GM18498 (cell line): ENCODE data around the gene FITM1.

ENCODE experiments used
- ATAC-seq: cut with Tn5 transposase; IDR thresholded peaks from one replicate; pipeline ENCODE4 v1.9.1; 2021; ENCODE audit warnings: mild to moderate bottlenecking, moderate library complexity; ENCODE audit not compliant: unreplicated experiment

The FITM1 gene

DNA sequence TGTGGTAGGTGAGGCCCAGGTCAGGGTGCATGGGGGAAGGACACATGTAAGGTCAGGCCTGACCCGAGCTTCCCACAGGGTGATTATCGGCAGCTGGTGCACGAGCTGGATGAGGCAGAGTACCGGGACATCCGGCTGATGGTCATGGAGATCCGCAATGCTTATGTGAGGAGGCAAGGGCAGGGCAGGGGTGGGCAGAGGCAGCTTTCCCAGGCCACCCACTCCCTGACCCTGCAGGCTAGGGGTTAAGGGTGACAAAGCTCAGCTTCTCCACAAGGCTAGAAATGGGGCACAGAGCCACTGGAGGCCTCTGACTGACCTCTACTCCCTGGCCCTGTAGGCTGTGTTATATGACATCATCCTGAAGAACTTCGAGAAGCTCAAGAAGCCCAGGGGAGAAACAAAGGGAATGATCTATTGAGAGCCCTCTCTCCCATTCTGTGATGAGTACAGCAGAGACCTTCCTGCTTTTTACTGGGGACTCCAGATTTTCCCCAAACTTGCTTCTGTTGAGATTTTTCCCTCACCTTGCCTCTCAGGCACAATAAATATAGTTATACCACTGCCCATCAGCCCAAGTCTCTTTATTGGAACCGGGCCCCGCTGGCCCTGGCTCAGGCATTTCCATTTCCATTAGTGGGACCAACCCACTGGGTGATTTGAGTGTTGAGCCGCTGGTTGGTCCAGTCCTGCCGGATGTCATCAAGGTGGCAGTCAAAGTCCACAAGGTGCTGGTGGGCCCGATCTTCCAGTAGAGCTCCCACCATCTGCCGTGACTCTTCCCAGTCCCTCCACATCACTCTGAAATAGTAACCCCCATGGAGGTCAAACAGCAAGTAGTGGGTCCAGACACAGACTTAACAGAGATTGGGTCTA is 8.2 kb downstream of the FITM1 start:
- no peak for ATAC-seq

DNA sequence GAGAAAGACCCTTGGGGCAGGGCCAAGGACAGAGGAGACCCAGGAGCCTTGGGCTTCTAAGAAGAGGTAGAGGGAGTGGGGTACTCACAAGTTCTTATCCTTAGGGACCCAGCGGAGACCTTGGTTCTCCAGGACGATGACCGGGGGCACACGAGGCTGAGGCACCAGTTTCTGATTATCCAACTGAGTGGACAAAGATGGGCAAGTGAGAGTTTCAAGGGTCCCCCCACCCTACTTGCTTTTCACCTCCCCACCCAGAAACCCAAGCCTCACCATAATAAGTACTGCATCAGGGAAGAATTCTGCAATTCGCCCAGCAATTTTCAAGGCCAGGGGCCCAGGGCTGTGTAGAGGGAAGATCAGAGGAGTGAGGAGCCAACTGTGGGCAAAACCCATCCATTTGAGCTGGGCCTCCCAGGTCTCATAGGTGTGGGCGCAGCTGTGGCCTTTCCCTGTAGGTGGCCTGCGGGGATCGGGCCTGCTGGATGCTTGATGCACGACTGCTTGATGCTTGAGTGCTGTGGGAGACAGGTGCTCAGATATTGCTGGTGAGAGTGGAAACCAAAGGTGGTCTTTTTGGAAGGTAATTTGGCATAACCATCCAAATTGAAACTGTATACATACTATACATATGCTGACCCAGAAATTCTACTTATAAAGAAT is 8.9 kb downstream of the FITM1 start:
- ATAC-seq: no peak

DNA sequence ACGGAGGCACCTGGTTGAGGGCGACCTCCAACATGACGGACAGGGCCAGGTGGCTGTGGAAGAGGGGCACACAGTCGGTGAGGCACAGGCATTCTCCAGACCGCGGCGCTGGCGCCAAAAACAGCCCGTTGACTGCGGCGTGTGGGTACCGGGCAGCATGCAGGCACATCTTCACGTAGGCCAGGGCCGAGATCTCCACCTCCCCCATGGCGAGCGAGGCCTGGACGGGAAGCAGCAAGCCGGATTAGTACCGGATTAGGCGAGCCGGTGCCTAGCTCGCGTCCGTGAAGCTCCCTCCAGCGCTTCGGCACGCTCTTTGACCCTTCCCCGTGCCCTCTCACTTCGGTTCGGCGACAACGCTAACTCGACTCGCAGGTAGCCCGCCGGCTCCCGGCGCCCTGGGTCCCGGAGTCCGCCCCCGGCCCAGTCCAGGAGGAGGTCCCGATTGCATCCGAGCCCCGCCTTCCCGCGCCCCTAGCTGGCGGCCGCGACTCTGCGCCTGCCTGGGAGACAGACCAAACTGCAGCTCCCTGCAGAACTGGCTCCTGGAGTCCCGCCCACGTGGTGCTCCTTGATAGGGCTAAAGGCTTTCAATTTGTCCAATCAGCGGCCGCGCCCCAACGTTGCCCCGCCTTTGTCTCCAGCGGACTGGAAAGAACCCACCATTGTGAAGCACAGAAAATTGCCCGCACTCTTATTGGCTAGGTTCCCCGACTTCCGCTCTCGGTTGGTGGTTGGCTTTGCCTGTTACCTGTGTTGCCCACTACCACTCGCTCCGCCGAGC is 10.8 kb downstream of the FITM1 start, which contains the start of gene EMC9:
Gene EMC9, minus strand, starts transcription at position 495 of the 784 bp plus-strand sequence. Its CDS starts 287 bp downstream, at position 208.
- ATAC-seq: peak; percentile 88

DNA sequence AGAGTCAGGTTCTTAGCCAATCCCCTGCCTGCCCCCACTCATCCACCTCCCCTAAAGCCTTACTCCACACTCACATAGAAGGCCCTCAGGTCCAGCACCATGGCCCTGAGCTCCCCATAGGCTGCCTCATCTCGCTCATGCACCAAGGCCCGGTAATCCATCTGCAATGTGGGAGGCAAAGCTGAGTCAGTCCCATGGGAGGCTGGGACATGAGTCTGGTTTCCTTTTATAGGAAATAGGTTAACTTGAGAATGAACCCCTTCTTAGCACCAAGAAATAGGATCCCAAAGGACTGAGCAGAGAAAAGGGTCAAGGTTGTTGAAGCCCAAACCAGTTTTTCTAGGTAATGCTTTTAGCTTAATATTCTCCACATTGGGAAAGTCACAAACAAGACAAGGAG is 13.1 kb downstream of the FITM1 start:
- no peak for ATAC-seq

DNA sequence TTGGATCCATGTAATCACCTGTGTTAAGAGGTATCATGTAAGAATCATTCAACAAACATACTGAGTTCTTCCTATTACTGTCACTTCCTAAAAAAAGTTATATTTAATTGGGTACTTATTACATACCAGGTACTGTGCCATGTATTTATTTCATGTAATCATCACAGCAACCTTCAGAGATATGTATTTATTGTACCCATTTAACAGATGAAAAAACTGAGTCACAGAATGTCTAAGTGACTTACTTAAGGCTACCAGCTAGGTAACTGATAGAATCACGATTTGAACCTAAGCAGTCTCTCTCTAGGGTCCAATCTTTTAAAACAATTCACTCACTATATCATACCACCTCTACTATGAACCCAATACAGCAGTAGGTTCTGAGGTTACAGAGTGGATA is 14.0 kb downstream of the FITM1 start:
- no peak for ATAC-seq

DNA sequence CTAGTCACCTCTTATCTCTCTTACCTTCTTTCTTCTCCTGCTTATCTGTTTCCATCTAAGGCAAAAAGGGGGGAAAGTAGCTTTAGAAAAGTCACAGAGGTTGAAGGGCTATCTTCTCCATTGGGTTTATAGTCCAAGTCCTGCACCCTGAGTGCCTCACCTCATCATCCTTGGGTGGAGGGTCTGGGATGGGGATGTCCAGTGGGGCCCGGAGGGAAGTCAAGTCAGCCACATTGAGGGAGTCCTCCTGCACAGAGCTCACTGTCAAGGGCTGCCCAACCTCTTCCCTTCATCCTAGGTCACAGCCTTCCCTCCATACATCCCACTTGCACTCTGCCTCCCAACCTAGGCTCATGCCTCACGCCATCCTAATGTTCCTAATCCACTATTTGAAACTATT is 14.8 kb downstream of the FITM1 start:
- ATAC-seq: no peak

DNA sequence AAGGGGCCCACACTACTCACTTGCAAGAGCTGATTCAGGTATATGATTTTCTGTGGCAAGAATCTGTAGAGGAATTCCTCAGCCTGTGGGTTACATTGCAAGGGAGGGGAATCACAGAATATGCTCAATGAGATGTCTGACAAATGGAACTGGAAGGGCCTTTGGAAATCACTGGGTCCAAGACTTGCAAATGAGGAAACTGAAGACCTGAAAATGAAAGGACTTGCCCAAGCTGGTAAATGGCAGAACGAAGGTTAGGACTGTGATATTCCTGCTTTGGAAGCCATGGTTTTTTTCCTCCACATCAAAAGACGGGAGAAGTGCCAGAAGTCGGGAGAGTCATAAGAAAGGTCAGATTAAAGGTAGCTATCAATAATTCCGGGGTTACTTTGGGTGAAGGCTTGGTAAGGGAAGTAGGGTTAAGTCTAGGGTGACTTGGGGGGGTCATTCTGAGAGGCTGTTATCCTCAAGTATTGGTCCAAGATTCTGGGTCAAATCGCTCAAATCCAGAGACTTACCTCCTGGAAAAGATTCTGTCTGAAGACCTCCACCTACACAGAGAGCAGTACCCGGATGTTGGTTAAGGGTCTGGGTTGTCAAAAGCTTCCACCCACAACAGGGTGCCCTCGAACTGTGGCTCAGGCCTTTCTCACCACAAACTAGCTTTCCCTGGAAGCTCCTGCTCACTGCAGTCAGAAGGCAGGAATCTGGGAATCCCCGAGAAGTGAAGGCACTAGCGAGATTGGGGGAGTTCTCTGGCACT is 15.4 kb downstream of the FITM1 start:
- no peak for ATAC-seq

DNA sequence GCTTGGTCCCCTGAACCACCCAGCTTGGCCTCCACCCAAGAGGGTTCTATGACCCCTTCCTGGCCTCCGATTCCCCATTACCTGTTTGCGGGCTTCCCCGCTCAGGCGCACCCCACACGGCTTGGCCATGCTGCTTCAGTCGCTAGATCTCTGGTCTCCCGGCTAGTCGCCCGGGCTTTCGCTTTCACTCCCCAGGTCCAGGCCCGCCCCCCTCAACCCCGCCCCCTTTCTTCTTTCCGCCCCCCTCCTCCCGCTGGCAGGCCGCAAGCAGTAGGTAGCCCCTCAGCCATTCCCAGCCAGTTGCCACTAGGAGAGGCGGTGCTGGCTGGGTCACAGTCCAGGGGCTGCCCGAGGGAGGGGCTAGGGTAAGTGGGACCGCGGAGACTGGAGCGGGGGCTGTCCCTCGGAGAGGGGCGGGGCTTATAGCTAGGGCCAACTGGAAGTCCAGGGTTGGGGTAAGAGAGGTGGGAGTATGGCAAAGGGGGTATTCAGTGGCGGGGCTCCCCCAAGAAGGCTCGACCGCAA is 16.1 kb downstream of the FITM1 start, which contains the start of gene PSME2:
Gene PSME2, minus strand, starts transcription at position 158 of the 525 bp plus-strand sequence. Its CDS starts 29 bp downstream, at position 129.
- peak; percentile 69 for ATAC-seq

DNA sequence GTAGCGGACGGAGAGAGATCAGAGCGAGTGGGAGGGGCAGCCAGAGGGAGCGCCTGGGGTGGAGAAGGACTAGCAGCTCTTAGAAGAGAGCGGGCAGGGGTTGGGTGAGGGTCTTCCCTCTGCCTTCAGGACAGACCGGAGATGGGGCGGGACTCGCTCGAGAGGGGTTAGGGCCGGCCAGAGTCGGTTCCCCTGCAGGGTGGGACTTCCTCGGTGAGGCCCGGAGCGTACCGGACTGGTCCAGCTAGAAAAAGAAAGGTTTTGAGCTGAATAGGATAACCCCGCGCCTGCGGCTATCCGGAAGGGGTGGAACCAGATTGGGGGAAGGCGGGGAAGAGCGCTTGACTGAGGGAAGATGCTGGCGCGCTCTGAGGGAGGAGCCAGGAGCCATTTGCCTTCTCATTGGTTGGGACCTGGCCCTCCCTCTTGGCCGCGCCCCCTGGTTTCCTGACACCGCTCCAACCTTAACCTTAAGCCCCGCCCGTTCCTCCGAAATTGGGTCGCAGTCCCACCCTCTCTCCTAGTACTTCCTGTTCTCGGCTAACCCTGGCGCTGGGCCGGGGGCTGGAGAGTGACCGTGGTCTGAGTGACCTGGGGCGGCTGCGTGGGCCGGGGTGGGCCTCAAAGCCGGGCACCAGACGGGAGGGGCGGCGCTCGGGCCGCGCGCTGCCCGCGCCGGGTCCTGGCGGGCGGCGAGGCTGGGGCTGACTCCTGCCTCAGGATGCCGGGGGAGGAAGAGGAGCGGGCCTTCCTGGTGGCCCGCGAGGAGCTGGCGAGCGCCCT is 16.7 kb downstream of the FITM1 start, which contains the start of gene RNF31:
Gene RNF31, plus strand, starts transcription at position 521 of the 783 bp plus-strand sequence. Its CDS starts 201 bp downstream, at position 722.
- peak; percentile 79 for ATAC-seq

DNA sequence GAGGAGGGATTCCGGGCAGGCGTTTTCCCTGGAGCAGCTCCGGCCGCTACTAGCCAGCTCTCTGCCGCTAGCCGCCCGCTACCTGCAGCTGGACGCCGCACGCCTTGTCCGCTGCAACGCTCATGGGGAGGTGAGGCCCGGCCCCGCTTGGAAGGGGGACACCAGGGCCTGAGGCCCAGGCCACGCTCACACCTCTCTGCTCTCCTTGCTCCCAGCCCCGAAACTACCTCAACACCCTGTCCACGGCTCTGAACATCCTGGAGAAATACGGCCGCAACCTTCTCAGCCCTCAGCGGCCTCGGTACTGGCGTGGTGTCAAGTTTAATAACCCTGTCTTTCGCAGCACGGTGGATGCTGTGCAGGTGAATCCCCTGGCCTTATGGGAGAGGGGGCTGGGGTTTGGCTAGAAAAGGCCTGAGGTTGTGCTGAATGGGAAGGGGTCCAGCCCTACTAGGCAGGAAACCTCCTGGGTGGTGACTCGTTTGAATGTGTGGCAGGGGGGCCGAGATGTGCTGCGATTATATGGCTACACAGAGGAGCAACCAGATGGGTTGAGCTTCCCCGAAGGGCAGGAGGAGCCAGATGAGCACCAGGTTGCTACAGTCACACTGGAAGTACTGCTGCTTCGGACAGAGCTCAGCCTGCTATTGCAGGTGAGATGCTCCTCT is 17.4 kb downstream of the FITM1 start:
- ATAC-seq: peak; percentile 0

DNA sequence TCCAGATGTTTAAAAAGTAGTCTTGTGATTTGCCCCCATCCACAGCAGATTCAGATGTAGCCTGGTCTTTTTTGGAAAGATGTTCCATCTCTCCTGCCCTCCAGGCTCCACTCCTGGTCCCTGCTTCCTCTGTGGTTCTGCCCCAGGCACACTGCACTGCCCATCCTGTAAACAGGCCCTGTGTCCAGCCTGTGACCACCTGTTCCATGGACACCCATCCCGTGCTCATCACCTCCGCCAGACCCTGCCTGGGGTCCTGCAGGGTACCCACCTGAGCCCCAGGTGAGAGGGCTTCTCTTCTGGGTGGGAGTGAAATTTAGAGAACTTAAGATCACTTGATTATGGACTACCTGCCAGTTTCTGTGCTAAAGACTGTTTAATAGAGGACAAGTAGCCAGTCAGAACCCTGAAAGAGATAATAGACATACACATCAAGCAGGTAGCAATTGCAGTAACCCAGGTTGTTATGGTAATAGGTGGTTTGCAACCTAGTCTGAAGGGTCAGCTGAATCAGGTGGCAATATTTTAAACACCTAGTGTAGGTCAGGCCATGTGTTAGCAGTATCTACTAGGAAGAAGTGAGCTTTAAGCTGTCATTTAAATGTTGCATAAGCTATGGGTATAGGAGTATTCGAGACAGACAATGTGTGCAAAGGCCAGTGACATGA is 19.0 kb downstream of the FITM1 start:
- no peak for ATAC-seq

DNA sequence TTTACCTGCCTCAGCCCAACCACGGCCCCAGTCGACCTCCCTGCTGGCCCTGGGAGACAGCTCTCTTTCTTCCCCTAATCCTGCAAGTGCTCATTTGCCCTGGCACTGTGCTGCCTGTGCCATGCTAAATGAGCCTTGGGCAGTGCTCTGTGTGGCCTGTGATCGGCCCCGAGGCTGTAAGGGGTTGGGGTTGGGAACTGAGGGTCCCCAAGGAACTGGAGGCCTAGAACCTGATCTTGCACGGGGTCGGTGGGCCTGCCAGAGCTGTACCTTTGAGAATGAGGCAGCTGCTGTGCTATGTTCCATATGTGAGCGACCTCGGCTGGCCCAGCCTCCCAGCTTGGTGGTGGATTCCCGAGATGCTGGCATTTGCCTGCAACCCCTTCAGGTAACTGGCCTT is 19.6 kb downstream of the FITM1 start:
- ATAC-seq: no peak

DNA sequence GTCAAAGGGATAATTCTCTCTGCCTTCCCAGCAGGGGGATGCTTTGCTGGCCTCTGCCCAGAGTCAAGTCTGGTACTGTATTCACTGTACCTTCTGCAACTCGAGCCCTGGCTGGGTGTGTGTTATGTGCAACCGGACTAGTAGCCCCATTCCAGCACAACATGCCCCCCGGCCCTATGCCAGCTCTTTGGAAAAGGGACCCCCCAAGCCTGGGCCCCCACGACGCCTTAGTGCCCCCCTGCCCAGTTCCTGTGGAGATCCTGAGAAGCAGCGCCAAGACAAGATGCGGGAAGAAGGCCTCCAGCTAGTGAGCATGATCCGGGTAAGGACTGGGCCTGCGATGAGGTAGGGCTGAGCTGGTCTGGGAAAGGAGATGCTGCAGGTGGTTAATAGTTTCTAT is 20.1 kb downstream of the FITM1 start:
- no peak for ATAC-seq

DNA sequence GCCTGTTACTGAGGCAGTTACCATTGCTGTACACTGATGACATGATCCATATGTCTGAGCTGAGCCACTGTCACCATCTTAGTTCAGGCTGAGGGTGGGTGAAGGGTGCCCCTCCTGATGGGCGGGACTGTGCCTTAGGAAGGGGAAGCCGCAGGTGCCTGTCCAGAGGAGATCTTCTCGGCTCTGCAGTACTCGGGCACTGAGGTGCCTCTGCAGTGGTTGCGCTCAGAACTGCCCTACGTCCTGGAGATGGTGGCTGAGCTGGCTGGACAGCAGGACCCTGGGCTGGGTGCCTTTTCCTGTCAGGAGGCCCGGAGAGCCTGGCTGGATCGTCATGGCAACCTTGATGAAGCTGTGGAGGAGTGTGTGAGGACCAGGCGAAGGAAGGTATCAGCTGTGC is 20.5 kb downstream of the FITM1 start:
- ATAC-seq: no peak

DNA sequence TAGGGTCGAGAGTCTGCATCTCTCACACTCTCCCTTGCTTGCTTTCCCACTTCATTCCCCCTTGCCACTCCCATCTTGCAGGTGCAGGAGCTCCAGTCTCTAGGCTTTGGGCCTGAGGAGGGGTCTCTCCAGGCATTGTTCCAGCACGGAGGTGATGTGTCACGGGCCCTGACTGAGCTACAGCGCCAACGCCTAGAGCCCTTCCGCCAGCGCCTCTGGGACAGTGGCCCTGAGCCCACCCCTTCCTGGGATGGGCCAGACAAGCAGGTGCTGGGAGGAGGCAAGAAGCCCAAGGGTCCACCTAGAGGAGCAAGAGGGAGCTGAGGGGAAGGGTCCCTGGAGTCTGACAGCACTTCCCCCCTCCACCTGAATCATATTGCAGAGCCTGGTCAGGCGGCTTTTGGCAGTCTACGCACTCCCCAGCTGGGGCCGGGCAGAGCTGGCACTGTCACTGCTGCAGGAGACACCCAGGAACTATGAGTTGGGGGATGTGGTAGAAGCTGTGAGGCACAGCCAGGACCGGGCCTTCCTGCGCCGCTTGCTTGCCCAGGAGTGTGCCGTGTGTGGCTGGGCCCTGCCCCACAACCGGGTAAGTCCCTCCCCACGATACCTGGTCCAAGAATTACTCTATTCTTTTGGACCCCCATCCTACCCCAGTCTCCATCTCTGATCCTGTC is 21.1 kb downstream of the FITM1 start:
- no peak for ATAC-seq

DNA sequence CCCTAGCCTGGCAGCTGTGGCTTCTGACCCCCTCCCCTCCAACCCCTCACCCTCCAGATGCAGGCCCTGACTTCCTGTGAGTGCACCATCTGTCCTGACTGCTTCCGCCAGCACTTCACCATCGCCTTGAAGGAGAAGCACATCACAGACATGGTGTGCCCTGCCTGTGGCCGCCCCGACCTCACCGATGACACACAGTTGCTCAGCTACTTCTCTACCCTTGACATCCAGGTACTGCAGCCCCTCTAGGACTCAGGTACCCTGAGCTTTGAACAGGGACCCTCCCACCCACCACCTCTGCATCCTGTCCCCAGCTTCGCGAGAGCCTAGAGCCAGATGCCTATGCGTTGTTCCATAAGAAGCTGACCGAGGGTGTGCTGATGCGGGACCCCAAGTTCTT is 24.6 kb downstream of the FITM1 start:
- ATAC-seq: no peak

DNA sequence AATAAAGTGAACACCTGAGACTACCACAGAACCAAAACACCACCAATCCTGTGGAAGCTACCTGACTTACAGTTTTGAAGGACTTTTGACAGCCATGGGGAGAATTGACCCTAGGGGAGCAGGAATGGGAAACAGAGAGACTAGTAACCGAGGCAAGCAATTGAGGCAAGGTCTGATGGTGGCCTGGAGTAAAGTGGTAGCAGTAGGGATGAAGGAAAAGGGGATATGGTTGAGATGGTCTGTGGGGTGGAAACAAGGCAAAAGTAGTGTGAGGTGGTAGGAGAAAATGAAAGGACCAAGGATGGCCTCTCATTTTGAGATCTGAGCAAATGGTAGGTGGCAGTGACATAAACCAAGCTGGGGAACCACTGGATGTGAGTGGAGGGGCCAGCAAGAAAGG is 26.4 kb downstream of the FITM1 start:
- ATAC-seq: no peak

DNA sequence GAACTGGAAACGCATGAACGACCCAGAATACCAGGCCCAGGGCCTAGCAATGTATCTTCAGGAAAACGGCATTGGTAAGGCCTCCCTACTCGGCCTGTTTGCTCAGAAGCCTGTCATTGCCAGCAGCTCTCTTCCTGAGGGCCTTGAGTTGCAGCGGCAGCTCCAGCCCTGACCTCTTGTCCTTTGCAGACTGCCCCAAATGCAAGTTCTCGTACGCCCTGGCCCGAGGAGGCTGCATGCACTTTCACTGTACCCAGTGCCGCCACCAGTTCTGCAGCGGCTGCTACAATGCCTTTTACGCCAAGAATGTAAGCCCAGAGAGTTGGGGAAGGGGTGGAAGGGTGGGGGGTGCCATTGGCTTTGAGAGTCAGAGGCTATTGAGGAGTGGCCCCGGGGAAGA is 26.9 kb downstream of the FITM1 start:
- ATAC-seq: no peak
